HepG2 (cell line): ENCODE measurements around the gene DHX32. TPM values are rescaled to one million over a fixed set of nuclear protein-coding genes. Genes with fewer than 3 reads are reported as not detected.

Source experiments
- ATAC-seq: fragments of 200-7000 bp; cut with Tn5 transposase; 3 replicates; pipeline ENCODE4 v1.9.1; 2020; ENCODE audit warnings: mild to moderate bottlenecking, moderate library complexity
- BruUV-seq: library from RNA; stranded (reverse); fragments of 400-500 nt; replicated peaks from 2 replicates; lab custom pipeline; 2021; lab: Mats Ljungman, UMichigan
- CTCF ChIA-PET: fragments of 300-600 bp; formaldehyde crosslinking; extraction: SDS; loops from one replicate; lab custom pipeline; 2021; ENCODE audit warnings: low total read pairs, inconsistent platforms, low intra/inter-chr PET ratio; lab: Yijun Ruan, JAX
- POLR2A ChIA-PET: fragments of 350-600 bp; sonication (Branson Sonifier 250); formaldehyde crosslinking; loops from one replicate; lab custom pipeline; 2020; ENCODE audit warnings: antibody characterized with exemption, inconsistent platforms; lab: Yijun Ruan, JAX
- DNase-seq: peaks from one replicate; pipeline ENCODE4 v3.0.0-alpha.2; 2015; ENCODE audit warnings: low spot score
- FAIRE-seq: peaks from 3 replicates; lab custom pipeline; 2011; peaks lifted over from hg19 to GRCh38; lab: Jason Lieb, UNC
- H2AFZ ChIP-seq: one replicate; pipeline ENCODE4 v1.6.1; 2011; ENCODE audit warnings: low read length, inconsistent platforms
- H3K27ac ChIP-seq: fragments of 300-600 bp; 3 replicates; pipeline ENCODE4 v1.8.0; 2011; ENCODE audit warnings: mixed run types, mild to moderate bottlenecking, mixed read lengths, low read length, inconsistent platforms; ENCODE audit not compliant: insufficient read depth; ENCODE audit errors: extremely low read length
- H3K27me3 ChIP-seq, 2 experiments: fragments of 200-600 bp in 1 of 2; 2 replicates in 1 of 2; 3 replicates in 1 of 2; pipeline versions ENCODE4 v1.6.0 to v1.8.0; 2011; ENCODE audit warnings: low read length in 2 of 2, mild to moderate bottlenecking in 2 of 2, moderate library complexity in 2 of 2, inconsistent platforms in 1 of 2; ENCODE audit not compliant: insufficient read depth in 2 of 2, control insufficient read depth in 1 of 2
- H3K36me3 ChIP-seq, 2 experiments: fragments of 200-600 bp in 1 of 2; replicated peaks in 1 of 2; 2 replicates in 1 of 2; 3 replicates in 1 of 2; pipeline versions ENCODE4 v1.5.1 to v1.8.0; 2011; ENCODE audit warnings: low read length in 2 of 2, inconsistent platforms in 1 of 2; ENCODE audit not compliant: insufficient read depth in 2 of 2, control insufficient read depth in 1 of 2
- H3K4me1 ChIP-seq: 2 replicates; pipeline ENCODE4 v1.5.1; 2012; ENCODE audit warnings: low read length, inconsistent platforms; ENCODE audit not compliant: insufficient read depth
- H3K4me2 ChIP-seq: 2 replicates; pipeline ENCODE4 v1.6.0; 2011; ENCODE audit warnings: low read depth, low read length, inconsistent platforms
- H3K4me3 ChIP-seq, 3 experiments: fragments of 200-600 bp in 1 of 3; sonication (generic), shearing (Covaris generic) in 1 of 3; replicated peaks in 1 of 3; 2 replicates each; pipeline ENCODE4 v1.5.1; 2011 to 2016; ENCODE audit warnings: low read length in 3 of 3, inconsistent platforms in 2 of 3, low read depth in 2 of 3, mild to moderate bottlenecking in 2 of 3, control low read depth in 1 of 3, mixed read lengths in 1 of 3; ENCODE audit not compliant: insufficient read depth in 1 of 3
- H3K79me2 ChIP-seq: one replicate; pipeline ENCODE4 v1.6.1; 2011; ENCODE audit warnings: low read length, inconsistent platforms; ENCODE audit not compliant: insufficient read depth
- H3K9ac ChIP-seq: 2 replicates; pipeline ENCODE4 v1.6.0; 2011; ENCODE audit warnings: mild to moderate bottlenecking, low read depth, low read length, inconsistent platforms; ENCODE audit not compliant: insufficient read depth
- H3K9me3 ChIP-seq: 2 replicates; pipeline ENCODE4 v1.5.1; 2012; ENCODE audit warnings: mild to moderate bottlenecking, low read length
- H4K20me1 ChIP-seq: 2 replicates; pipeline ENCODE4 v1.6.0; 2011; ENCODE audit warnings: inconsistent platforms, mild to moderate bottlenecking, low read length, moderate library complexity; ENCODE audit not compliant: insufficient read depth
- ARID4A ChIP-seq: sonication (generic); formaldehyde crosslinking; IDR thresholded peaks from 2 replicates; pipeline ENCODE4 v1.5.0; 2020; ENCODE audit warnings: mild to moderate bottlenecking, missing genetic modification reagents, borderline replicate concordance
- ARID5B ChIP-seq: IDR thresholded peaks from 2 replicates; pipeline ENCODE4 v1.4.0; 2020; ENCODE audit warnings: mild to moderate bottlenecking, missing genetic modification reagents
- ATF6 ChIP-seq: sonication (generic); formaldehyde crosslinking; conservative IDR thresholded peaks from 2 replicates; pipeline ENCODE4 v1.4.0; 2020; ENCODE audit warnings: missing genetic modification reagents
- CHD2 ChIP-seq: IDR thresholded peaks from 2 replicates; pipeline ENCODE4 v1.6.1; 2011; ENCODE audit warnings: low read depth, low read length, improper control_type of control experiment
- EZH2 ChIP-seq: conservative IDR thresholded peaks from 2 replicates; pipeline ENCODE4 v1.6.1; 2012; ENCODE audit warnings: mild to moderate bottlenecking, low read depth, low read length, moderate library complexity
- KDM5B ChIP-seq: sonication (generic); formaldehyde crosslinking; IDR thresholded peaks from 2 replicates; pipeline ENCODE4 v1.4.0; 2020; ENCODE audit warnings: missing genetic modification reagents, mild to moderate bottlenecking, borderline replicate concordance
- MXD4 ChIP-seq: IDR thresholded peaks from 2 replicates; pipeline ENCODE4 v1.6.1; 2016; ENCODE audit warnings: mild to moderate bottlenecking, missing biosample characterization, missing genetic modification reagents
- NFATC3 ChIP-seq: sonication (generic); formaldehyde crosslinking; IDR thresholded peaks from 2 replicates; pipeline ENCODE4 v1.5.1; 2020; ENCODE audit warnings: mild to moderate bottlenecking, missing genetic modification reagents
- NFE2L2 ChIP-seq: fragments of 150-350 bp; IDR thresholded peaks from 2 replicates; pipeline ENCODE4 v1.6.1; 2014; ENCODE audit warnings: low read length
- TAF15 ChIP-seq: fragments of 200-400 bp; formaldehyde crosslinking; IDR thresholded peaks from one replicate; pipeline ENCODE4 v1.6.1; 2018; ENCODE audit warnings: mild to moderate bottlenecking, low read depth, low read length; ENCODE audit not compliant: poor library complexity, severe bottlenecking
- ZEB1 ChIP-seq: IDR thresholded peaks from 2 replicates; pipeline ENCODE4 v1.6.1; 2012; ENCODE audit warnings: mild to moderate bottlenecking, low read depth, inconsistent platforms; ENCODE audit not compliant: insufficient replicate concordance
- ZNF563 ChIP-seq: sonication (generic); formaldehyde crosslinking; IDR thresholded peaks from 2 replicates; pipeline ENCODE4 v1.8.0; 2022; ENCODE audit warnings: mild to moderate bottlenecking, moderate library complexity, missing genetic modification reagents
- WGBS: methylation state at CpG from one replicate; pipeline ENCODE4 v1.1.6; 2017; ENCODE audit warnings: low lambda C conversion rate; 5-methylcytosine and 5-hydroxymethylcytosine counted together
- in situ Hi-C: cut with HindIII; loops from 2 replicates; pipeline ENCODE4 v1.10.0; 2017; ENCODE audit warnings: low pct_unique_long_range_greater_than_20kb; ENCODE audit not compliant: extremely low pct_ligation_motif_present
- intact Hi-C: fragments of 100-400 bp; cut with micrococcal nuclease; formaldehyde crosslinking; loops from one replicate; pipeline ENCODE4 v1.10.0; 2022; ENCODE audit not compliant: unreplicated experiment
- polyA plus RNA-seq, 8 experiments: library from polyadenylated mRNA; depleted of rRNA in 3 of 8; stranded (reverse) in 7 of 8; unstranded in 1 of 8; fragments of >200 nt; fragmentation: Illumina TruSeq in 4 of 8; extraction: Trizol in 4 of 8; gene quantifications; 2 replicates each; pipeline versions ENCODE4 v1.2.1 to v1.2.3, GENCODE V29; 2011 to 2016; ENCODE audit warnings: low read depth in 4 of 8, missing spikeins in 1 of 8, mixed read lengths in 1 of 8; ENCODE audit not compliant: insufficient read depth in 1 of 8
- total RNA-seq, 5 experiments: library from RNA; depleted of rRNA; stranded (reverse); fragments of >200 nt; fragmentation: Illumina TruSeq; extraction: Trizol; gene quantifications; 2 replicates each; pipeline ENCODE4 v1.2.3, GENCODE V29; 2016; ENCODE audit warnings: low read depth in 1 of 5

DHX32 gene
- total and polyA plus RNA-seq, 2 of the 13 experiments (the other 11 are each of a cell fraction or from before 2014, with no cell fraction given): 15.5 to 16.5 TPM

- TF ChIP-seq ARID4A (CRISPR knock-in tag): no peak
- TF ChIP-seq EZH2: no peak
- no peak for TF ChIP-seq CHD2
- TF ChIP-seq, all 625 proteins: peak for 0
These were observed 31.6 kb downstream of the DHX32 start (continued) for GRCh38 chr10:125849448-125849847.

- in situ Hi-C loops (no loop called here), intact Hi-C loops (no loop called here)
- ChIA-PET POLR2A (no interaction called here), CTCF (no interaction called here)
- no peak overlapping the region for H3K4me3 ChIP-seq
- no peak for FAIRE-seq
- TF ChIP-seq NFE2L2: no peak
- TF ChIP-seq ZNF563 (CRISPR knock-in tag): no peak
- TF ChIP-seq ARID5B: no peak
- no peak for TF ChIP-seq MXD4
- TF ChIP-seq ATF6 (CRISPR knock-in tag): no peak
- no peak for TF ChIP-seq TAF15
- no peak for TF ChIP-seq NFATC3 (CRISPR knock-in tag)
- no peak for TF ChIP-seq ZEB1
- TF ChIP-seq KDM5B (CRISPR knock-in tag): no peak
- ATAC-seq: 0 out of 3 replicates have a peak, but pooled peaks have one; percentile 21
- 95% methylated on average over 2 of the region's 2 CpGs for WGBS
- BruUV-seq: no TSS peak
- no peaks in the 10 kb centered on the region for H3K27me3 ChIP-seq
- peaks cover 9 to 11% of the 10 kb centered on the region in 2 experiments for H3K36me3 ChIP-seq
- no peak overlapping the region; the same call in 1 of the 2 replicates for H3K4me2 ChIP-seq
- peaks cover 30% of the 10 kb centered on the region for H3K4me1 ChIP-seq
- no peak for DNase-seq
- no peak overlapping the region for H2AFZ ChIP-seq
- no peaks in the 10 kb centered on the region for H3K9me3 ChIP-seq
- no peak overlapping the region for H3K9ac ChIP-seq
- no peaks in the 10 kb centered on the region for H4K20me1 ChIP-seq
- H3K79me2 ChIP-seq: no peaks in the 10 kb centered on the region
- H3K27ac ChIP-seq: no peak overlapping the region
These were observed 32.2 kb downstream of the DHX32 start for GRCh38 chr10:125848857-125849256.
